ENCODE data around the gene CHAF1A. TPM values are rescaled to one million over a fixed set of nuclear protein-coding genes. Genes with fewer than 3 reads are reported as not detected.

Gene CHAF1A
- total RNA-seq, 2 donors from 2014 or later, result 67.9 to 96.7 TPM

DNA sequence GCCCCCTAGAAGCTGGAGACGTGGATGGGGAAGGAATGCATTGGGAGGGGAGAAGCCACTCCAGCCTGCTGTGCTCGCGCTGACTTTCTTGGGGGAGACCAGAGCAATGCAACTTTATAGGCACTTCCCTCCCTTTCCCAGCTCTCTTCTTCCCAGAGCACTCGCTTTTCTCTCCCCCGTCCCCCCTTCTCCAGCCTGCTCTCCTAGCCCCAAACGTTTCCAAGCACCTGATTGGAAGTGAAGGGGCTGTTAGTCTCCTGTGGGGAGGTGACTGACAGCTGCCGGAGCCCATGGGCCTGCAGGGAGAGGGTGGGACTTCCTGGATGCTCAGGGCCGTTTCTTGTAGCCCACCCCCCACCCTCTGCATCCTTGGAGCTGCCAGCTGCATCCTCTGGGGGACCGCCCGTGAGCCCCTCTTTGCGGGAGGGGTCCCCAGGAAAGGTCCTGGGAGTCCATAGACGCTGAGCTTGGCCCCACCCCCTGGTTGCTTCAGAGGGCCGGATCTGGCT lies 72.1 kb downstream of the CHAF1A start:
- Mint-ChIP-seq H3K4me3 (peak overlapping the region; percentile 72), H3K9me3 (no peaks in the 10 kb centered on the region), H3K36me3 (ENCODE audit: low read depth) (peaks cover 26% of the 10 kb centered on the region), H3K27ac (peak overlapping the region; percentile 19), H3K27me3 (no peaks in the 10 kb centered on the region), H3K4me1 (no peaks in the 10 kb centered on the region)
- ATAC-seq (replicated peaks), result no peak

DNA sequence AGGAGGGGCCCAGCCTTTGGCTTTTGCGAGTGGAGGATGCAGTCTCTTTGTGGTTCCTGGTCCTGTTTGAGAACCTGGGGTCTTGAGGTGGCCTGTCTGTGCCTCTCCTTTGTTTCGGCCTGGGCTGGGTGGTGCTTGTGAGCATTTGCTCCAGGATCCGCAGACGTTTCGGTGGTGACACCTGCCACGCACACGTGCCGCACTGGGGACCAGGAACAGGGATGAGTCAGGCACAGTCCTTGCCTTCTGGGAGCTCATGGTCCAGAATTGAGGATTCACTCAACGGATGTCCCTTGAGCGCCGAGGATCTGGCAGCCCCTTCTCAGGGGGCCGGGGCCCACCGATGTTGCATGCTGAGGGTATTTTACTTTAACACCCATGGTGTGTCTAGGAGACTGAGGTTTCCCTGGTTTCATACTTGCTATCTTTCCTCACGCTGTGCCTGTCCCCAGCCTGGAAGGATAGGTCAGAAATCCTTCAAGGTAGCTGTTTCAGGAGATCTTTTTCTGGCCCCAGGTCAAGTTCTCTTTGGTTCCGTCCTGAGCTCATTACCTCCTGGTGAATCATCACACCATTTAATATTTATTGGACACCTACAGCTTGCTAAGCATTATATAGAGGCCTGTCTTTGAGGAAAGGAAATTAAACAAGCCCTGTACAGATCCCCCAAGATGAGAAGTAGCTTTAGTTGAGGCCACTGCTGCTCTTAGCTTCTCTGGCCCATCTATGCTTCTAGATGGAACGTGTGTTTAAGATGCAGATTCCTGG lies 74.8 kb downstream of the CHAF1A start:
- H3K36me3 Mint-ChIP-seq (ENCODE audit: low read depth), result peaks cover 35% of the 10 kb centered on the region
- H3K4me3 Mint-ChIP-seq, result no peak overlapping the region
- no peaks in the 10 kb centered on the region for H3K27me3 Mint-ChIP-seq
- no peak for ATAC-seq (replicated peaks)
- H3K9me3 Mint-ChIP-seq, result no peaks in the 10 kb centered on the region
- H3K4me1 Mint-ChIP-seq, result no peaks in the 10 kb centered on the region
- H3K27ac Mint-ChIP-seq, result peak overlapping the region; percentile 31

DNA sequence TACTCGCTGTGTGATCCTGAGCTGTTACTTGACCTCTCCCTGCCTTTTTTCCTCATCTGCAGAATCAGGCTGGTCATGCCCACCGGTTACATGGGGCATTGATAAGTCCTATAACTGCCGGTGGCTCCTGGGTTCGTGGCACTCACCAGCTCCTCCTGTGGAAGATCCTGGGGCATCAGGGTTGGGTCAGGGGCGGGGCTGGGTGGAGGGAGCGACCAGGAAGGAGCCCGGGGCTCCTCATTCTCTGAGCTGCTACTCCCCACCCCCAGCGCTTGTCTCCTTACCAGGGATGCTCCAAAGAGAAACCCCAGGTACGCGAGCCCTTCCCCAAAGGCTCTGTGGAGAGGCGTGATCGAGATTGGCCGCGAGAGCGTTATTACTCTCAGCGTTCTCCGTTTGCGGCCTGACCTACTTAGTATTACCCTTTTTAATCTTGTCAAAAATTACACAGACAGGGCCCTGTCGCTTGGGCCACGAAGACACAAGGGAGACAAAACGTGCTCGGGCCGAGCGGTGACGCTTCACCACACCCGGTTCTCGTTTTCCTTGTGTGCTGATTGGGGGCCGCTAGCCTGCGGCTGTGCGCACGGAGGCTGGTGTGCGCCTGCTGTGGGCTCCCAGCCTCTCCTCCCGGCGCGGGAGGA lies 80.4 kb downstream of the CHAF1A start:
- Mint-ChIP-seq H3K27ac (no peak overlapping the region), H3K4me1 (no peaks in the 10 kb centered on the region), H3K27me3 (no peaks in the 10 kb centered on the region), H3K9me3 (no peaks in the 10 kb centered on the region), H3K4me3 (no peak overlapping the region), H3K36me3 (ENCODE audit: low read depth) (peaks cover 45% of the 10 kb centered on the region)
- ATAC-seq (replicated peaks), result no peak

DNA sequence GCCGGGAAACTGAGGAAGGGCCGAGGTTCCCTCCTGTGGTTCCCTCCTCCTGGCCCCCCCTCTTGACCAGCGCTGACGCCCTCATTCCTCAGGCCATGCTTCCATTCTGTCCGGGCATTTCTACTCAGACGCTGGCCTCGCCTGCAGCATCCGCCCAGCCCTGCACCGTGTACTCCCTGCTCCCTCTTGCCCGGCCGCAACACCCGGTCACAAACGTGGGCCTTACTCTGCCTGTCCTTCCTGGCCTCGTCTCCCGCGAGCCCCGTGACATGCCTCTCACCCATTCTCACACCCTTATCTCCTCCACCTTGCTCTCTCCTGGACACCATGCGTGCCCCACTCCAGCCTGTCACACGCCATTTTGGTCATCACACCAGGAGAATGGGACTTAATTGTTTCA lies 80.9 kb downstream of the CHAF1A start:
- Mint-ChIP-seq H3K4me1 (no peaks in the 10 kb centered on the region), H3K27me3 (no peaks in the 10 kb centered on the region), H3K36me3 (ENCODE audit: low read depth) (peaks cover 40% of the 10 kb centered on the region)

DNA sequence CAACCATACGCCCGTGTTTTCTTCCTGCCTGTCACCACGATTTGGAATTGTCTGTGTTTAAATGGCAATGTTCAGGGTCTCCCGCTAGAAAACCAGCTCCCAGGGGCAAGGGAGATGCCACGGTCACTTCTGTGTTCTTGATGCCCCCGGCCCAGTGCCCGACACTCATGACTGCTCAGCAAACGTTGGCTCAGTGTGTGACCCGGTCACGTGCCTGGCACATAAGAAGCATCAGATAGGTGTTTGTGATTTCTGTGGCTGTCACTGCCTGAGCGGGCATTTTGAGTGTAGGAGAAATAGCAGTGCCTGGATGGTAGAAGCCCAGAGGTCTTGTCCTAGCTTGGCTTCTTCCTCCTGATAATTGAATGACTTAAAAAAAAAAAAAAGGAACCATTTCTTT lies 85.1 kb downstream of the CHAF1A start:
- no peaks in the 10 kb centered on the region for H3K27me3 Mint-ChIP-seq
- ATAC-seq (replicated peaks), result no peak
- no peak overlapping the region for H3K27ac Mint-ChIP-seq
- no peaks in the 10 kb centered on the region for H3K4me1 Mint-ChIP-seq
- H3K36me3 Mint-ChIP-seq (ENCODE audit: low read depth), result peaks cover 26% of the 10 kb centered on the region
- no peaks in the 10 kb centered on the region for H3K9me3 Mint-ChIP-seq
- H3K4me3 Mint-ChIP-seq, result no peak overlapping the region

More for the DNA sequence above, 80.9 kb downstream of the CHAF1A start:
- Mint-ChIP-seq H3K4me3 (no peak overlapping the region), H3K27ac (no peak overlapping the region), H3K9me3 (no peaks in the 10 kb centered on the region)
- ATAC-seq (replicated peaks), result no peak

DNA sequence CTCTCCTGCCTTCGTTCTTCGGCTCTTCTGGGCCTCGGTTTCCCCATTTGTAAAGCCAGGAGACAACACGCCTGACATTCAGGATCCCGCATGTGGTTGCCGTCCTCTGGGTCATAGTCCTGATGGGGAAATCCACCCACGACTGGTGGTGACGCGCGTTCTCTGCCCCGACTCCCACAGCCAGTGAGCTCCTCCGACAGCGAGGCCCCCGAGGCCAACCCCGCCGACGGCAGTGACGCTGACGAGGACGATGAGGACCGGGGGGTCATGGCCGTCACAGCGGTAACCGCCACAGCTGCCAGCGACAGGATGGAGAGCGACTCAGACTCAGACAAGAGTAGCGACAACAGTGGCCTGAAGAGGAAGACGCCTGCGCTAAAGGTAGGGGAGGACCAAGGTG lies 86.1 kb downstream of the CHAF1A start:
- H3K4me3 Mint-ChIP-seq, result no peak overlapping the region
- no peaks in the 10 kb centered on the region for H3K27me3 Mint-ChIP-seq
- ATAC-seq (replicated peaks), result no peak
- peaks cover 22% of the 10 kb centered on the region for H3K36me3 Mint-ChIP-seq (ENCODE audit: low read depth)
- no peaks in the 10 kb centered on the region for H3K9me3 Mint-ChIP-seq
- H3K27ac Mint-ChIP-seq, result no peak overlapping the region
- no peaks in the 10 kb centered on the region for H3K4me1 Mint-ChIP-seq

DNA sequence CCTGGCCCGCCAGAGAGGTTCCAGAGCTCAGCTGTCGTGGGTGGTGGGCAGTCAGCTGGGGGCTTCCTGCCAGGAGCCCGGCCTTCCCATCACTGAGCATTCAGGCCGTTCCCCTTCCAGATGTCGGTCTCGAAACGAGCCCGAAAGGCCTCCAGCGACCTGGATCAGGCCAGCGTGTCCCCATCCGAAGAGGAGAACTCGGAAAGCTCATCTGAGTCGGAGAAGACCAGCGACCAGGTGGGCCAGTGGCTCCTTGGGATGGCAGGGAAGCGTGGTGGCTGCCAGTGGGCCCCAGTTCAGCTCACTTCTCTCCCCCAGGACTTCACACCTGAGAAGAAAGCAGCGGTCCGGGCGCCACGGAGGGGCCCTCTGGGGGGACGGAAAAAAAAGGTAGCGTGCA lies 89.0 kb downstream of the CHAF1A start:
- Mint-ChIP-seq H3K27me3 (no peaks in the 10 kb centered on the region), H3K4me1 (no peaks in the 10 kb centered on the region), H3K36me3 (ENCODE audit: low read depth) (peaks cover 21% of the 10 kb centered on the region), H3K4me3 (no peak overlapping the region), H3K9me3 (no peaks in the 10 kb centered on the region), H3K27ac (no peak overlapping the region)
- ATAC-seq (replicated peaks), result no peak

DNA sequence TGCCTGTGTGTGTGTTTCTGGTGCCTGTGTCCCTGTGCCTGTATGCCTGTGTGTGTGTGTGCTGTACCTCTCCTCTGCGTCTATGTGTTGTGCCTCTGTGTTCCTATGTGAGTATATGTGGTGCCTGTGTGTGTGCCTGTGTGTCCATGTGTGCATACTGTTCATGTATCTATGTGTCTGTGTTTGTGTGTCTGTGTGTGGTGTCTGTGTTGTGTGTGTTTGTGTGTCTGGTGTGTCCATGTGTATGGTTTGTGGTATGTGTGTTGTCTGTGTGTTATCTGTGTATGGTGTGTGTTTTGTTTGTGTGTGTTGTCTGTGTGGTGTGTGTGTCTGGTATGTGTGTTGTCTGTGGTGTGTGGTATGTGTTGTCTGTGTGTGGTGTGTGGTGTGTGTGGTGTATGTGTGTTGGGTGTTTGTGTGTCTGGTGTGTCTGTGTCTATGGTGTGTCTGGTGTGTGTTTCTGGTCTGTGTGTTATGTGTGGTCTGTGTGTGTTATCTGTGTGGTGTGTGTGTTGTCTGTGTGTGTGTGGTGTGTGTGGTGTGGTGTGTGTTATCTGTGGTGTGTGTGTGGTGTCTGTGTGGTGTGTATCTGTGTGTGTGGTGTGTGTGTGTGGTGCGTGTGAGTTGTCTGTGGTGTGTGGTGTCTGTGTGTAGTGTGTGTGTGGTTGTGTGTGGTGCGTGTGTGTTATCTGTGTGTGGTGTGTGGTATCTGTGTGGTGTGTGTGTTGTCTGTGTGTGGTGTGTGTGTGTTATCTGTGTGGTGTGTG lies 90.1 kb downstream of the CHAF1A start:
- H3K36me3 Mint-ChIP-seq (ENCODE audit: low read depth), result peaks cover 15% of the 10 kb centered on the region
- H3K9me3 Mint-ChIP-seq, result no peaks in the 10 kb centered on the region
- no peaks in the 10 kb centered on the region for H3K4me1 Mint-ChIP-seq
- no peak overlapping the region for H3K27ac Mint-ChIP-seq
- H3K4me3 Mint-ChIP-seq, result no peak overlapping the region
- ATAC-seq (replicated peaks), result no peak
- no peaks in the 10 kb centered on the region for H3K27me3 Mint-ChIP-seq

Other genes with a start within 250 kb of the CHAF1A start
- 1 to 10 TPM in 1 of 2 donors, not detected in 1; 1.1 TPM for gene CREB3L3, start 249.0 kb upstream of the CHAF1A start, total RNA-seq
- 10 to 100 TPM; 37.9 to 38.9 TPM for gene SIRT6, start 220.1 kb upstream of the CHAF1A start, total RNA-seq
- gene ANKRD24, start 220.0 kb upstream of the CHAF1A start, total RNA-seq, result 1 to 10 TPM; 1.2 to 2.5 TPM
- 10 to 100 TPM; 18.3 to 23.6 TPM for gene EBI3, start 173.1 kb upstream of the CHAF1A start, total RNA-seq
- gene YJU2, start 155.6 kb upstream of the CHAF1A start, total RNA-seq, result 10 to 100 TPM; 22.5 to 22.6 TPM
- gene SHD, start 123.4 kb upstream of the CHAF1A start, total RNA-seq, result not detected
- gene TMIGD2, start 100.3 kb upstream of the CHAF1A start, total RNA-seq, result 1 to 10 TPM; 2.5 to 4.1 TPM
- 10 to 100 TPM in 1 of 2 donors, 1 to 10 TPM in 1; 8.3 to 13.1 TPM for gene FSD1, start 98.0 kb upstream of the CHAF1A start, total RNA-seq
- 10 to 100 TPM; 13.3 to 17.4 TPM for gene STAP2, start 63.8 kb upstream of the CHAF1A start, total RNA-seq
- gene MPND, start 59.1 kb upstream of the CHAF1A start, total RNA-seq, result 10 to 100 TPM; 15.5 to 19.7 TPM
- 10 to 100 TPM; 49.1 to 67.1 TPM for gene SH3GL1, start 2.1 kb upstream of the CHAF1A start, total RNA-seq
- 10 to 100 TPM; 37.4 to 40.1 TPM for gene UBXN6, start 55.2 kb downstream of the CHAF1A start, total RNA-seq
- 10 to 100 TPM; 30.7 to 39.3 TPM for gene HDGFL2, start 69.7 kb downstream of the CHAF1A start, total RNA-seq
- under 1 TPM in 1 of 2 donors, not detected in 1; 0.05 TPM for gene PLIN4, start 115.8 kb downstream of the CHAF1A start, total RNA-seq
- under 1 TPM in 1 of 2 donors, not detected in 1; 0.17 TPM for gene PLIN5, start 132.6 kb downstream of the CHAF1A start, total RNA-seq
- gene LRG1, start 137.4 kb downstream of the CHAF1A start, total RNA-seq, result under 1 TPM; 0.53 to 0.93 TPM
- under 1 TPM in 1 of 2 donors, not detected in 1; 0.05 TPM for gene SEMA6B, start 157.0 kb downstream of the CHAF1A start, total RNA-seq
- 10 to 100 TPM; 18.0 to 23.6 TPM for gene TNFAIP8L1, start 236.9 kb downstream of the CHAF1A start, total RNA-seq